Breast epithelium (tissue), 3 donors: Measurements from ENCODE around the gene ZNHIT2.

Experiments
- POLR2A ChIP-seq: fragments of 450-650 bp; IDR thresholded peaks from one replicate; pipeline ENCODE4 v1.6.1; 2016; ENCODE audit warnings: antibody characterized with exemption, mild to moderate bottlenecking, moderate library complexity
- POLR2AphosphoS5 ChIP-seq, 3 donors: sonication (generic); formaldehyde crosslinking; IDR thresholded peaks; one replicate each; pipeline ENCODE4 v1.6.1; 2017; ENCODE audit warnings: antibody characterized with exemption in 3 of 3
- TF ChIP-seq, protein P1 (sequence below), 3 donors: fragments of 450-650 bp; IDR thresholded peaks; one replicate each; pipeline ENCODE4 v1.5.1; 2016 to 2017; ENCODE audit warnings: antibody characterized with exemption in 3 of 3, mild to moderate bottlenecking in 3 of 3, moderate library complexity in 3 of 3

- TF ChIP-seq, protein P1, sequence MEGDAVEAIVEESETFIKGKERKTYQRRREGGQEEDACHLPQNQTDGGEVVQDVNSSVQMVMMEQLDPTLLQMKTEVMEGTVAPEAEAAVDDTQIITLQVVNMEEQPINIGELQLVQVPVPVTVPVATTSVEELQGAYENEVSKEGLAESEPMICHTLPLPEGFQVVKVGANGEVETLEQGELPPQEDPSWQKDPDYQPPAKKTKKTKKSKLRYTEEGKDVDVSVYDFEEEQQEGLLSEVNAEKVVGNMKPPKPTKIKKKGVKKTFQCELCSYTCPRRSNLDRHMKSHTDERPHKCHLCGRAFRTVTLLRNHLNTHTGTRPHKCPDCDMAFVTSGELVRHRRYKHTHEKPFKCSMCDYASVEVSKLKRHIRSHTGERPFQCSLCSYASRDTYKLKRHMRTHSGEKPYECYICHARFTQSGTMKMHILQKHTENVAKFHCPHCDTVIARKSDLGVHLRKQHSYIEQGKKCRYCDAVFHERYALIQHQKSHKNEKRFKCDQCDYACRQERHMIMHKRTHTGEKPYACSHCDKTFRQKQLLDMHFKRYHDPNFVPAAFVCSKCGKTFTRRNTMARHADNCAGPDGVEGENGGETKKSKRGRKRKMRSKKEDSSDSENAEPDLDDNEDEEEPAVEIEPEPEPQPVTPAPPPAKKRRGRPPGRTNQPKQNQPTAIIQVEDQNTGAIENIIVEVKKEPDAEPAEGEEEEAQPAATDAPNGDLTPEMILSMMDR (IDR thresholded peaks at IDR 0.05) = no peak
- TF ChIP-seq POLR2A = no peak
- no peak for TF ChIP-seq POLR2AphosphoS5 (IDR thresholded peaks at IDR 0.05)
These were observed 9.2 kb upstream of the ZNHIT2 start for GRCh38 chr11:65126624-65127274.
